Large intestine (tissue), 3 donors: ENCODE measurements around the gene UBASH3B. TPM values are rescaled to one million over a fixed set of nuclear protein-coding genes. Genes with fewer than 3 reads are reported as not detected.

Experiments used
- DNase-seq, 2 donors: peaks; one replicate each; pipeline versions ENCODE4 v3.0.0 to v3.0.0-alpha.2; 2013
- H3K27ac ChIP-seq: one replicate; pipeline ENCODE4 v1.5.1; 2013; ENCODE audit warnings: low read length
- H3K27me3 ChIP-seq: 2 replicates; pipeline ENCODE4 v1.6.1; 2013; ENCODE audit warnings: low read length; ENCODE audit not compliant: control insufficient read depth, insufficient read depth
- H3K36me3 ChIP-seq: 2 replicates; pipeline ENCODE4 v1.6.1; 2013; ENCODE audit warnings: low read length; ENCODE audit not compliant: control insufficient read depth, insufficient read depth
- H3K4me1 ChIP-seq: one replicate; pipeline ENCODE4 v1.6.1; 2013; ENCODE audit warnings: low read length; ENCODE audit not compliant: control insufficient read depth, insufficient read depth
- H3K4me3 ChIP-seq: one replicate; pipeline ENCODE4 v1.5.1; 2013; ENCODE audit warnings: low read length
- H3K9me3 ChIP-seq: one replicate; pipeline ENCODE4 v1.6.1; 2013; ENCODE audit warnings: mild to moderate bottlenecking, low read depth, low read length, moderate library complexity; ENCODE audit not compliant: control insufficient read depth
- WGBS: methylation state at CpG from one replicate; pipeline ENCODE4 v1.1.5; 2013; ENCODE audit warnings: low lambda C conversion rate; ENCODE audit not compliant: insufficient coverage; 5-methylcytosine and 5-hydroxymethylcytosine counted together
- polyA plus RNA-seq: library from polyadenylated mRNA; unstranded; fragments of 120-200 nt; gene quantifications from one replicate; pipeline ENCODE4 v1.2.1, GENCODE V29; 2013

UBASH3B gene
- polyA plus RNA-seq, 1 donor: 2.8 TPM

DNA sequence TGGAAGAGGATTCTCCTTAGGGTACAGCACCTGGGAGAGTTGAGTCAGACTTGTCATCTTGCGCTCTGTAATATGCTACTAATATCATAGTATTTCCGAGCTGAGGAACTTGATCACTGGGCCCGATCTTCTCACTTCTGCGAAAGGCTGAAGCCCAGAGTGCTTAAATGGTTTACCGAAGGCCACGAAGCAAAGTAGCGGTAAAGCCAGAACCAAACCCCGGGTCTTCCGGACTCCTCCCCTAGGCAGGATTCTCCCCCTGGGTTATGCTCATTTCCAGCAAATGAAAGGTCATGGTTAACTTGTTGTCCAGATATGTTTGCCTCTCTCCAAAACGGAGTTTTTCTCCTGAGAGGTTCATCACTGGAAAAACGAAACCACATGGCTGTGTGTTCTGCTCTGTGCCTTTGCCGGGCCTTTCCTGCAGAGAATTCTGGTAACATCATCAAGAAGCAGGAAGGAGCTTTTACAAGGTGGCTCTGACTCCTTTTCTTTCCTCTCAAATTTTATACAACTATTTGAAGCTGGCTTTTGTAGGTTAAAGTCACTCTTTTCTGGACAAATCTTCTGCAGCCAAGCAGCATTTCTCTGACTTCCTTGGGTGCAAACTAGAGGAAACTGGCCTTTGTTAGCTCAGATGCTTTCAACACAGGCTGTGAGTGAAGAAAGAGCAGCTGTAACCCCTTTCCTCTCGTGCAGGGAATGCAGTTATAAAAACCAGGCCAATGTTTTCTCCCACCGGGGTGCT lies 35.5 kb downstream of the UBASH3B start:
- Histone ChIP-seq H3K4me3 (no peak overlapping the region), H3K27ac (peak overlapping the region; percentile 48), H3K9me3 (no peaks in the 10 kb centered on the region), H3K36me3 (no peaks in the 10 kb centered on the region), H3K4me1 (no peaks in the 10 kb centered on the region), H3K27me3 (no peaks in the 10 kb centered on the region)
- DNase-seq: no peak
- WGBS: 69% methylated on average over 2 of the region's 14 CpGs

DNA sequence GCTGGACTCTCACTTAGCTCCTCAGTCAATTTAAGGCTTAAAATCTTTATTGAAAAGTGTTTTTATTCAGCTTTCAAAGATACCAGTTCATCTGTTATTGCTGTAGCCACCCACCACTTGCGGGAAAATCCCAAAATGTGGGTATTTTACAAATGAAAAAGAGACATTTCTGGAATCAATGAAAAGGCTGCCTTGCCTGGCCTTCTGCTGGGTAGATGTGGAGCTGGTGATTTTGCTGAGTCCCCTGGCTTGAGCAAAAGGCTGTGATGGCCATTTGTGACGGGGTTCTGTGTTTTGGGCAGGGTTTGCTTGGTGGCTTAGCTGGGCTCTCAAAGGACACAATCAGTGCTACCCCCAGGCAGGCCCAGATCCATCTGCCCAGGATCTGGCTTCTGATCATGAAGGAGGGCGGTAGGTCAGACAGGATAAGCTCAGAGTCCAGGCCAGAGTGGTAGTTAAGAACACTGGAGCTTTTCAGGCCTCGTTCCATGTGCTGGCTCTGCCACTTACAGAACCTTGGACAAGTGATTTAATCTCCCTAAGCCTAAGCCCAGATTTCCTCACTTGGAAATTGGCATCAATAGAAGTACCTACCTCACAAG lies 36.1 kb downstream of the UBASH3B start:
- no peaks in the 10 kb centered on the region for H3K27me3 ChIP-seq
- H3K4me1 ChIP-seq: no peaks in the 10 kb centered on the region
- H3K4me3 ChIP-seq: no peak overlapping the region
- H3K9me3 ChIP-seq: no peaks in the 10 kb centered on the region
- no peak for DNase-seq
- peak overlapping the region; percentile 48 for H3K27ac ChIP-seq
- no peaks in the 10 kb centered on the region for H3K36me3 ChIP-seq
- no CpG with 5 or more reads among the region's 4 CpGs for WGBS

DNA sequence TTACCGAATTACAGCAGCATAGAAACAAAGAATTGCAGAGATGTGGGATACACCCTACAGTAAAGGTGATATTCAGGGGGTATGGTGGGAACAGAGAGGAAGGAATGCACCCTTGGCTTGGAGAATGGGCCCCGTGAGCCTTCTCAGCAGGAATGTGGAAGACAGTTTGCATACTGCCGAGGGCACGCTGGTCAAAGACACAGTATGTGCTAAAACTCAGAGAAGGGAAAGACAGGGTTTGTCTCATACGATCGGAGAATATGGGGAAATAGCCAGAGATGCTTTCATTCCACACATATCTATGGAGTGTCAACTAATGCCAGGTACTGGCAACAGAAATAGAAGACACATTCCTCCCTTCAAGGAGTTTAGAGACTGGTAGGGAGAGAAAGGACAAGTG lies 36.9 kb downstream of the UBASH3B start:
- no peaks in the 10 kb centered on the region for H3K9me3 ChIP-seq
- no peak overlapping the region for H3K4me3 ChIP-seq
- 86% methylated on average over 1 of the region's 6 CpGs for WGBS
- DNase-seq: no peak
- no peaks in the 10 kb centered on the region for H3K4me1 ChIP-seq
- H3K27ac ChIP-seq: no peak overlapping the region
- no peaks in the 10 kb centered on the region for H3K36me3 ChIP-seq
- no peaks in the 10 kb centered on the region for H3K27me3 ChIP-seq

DNA sequence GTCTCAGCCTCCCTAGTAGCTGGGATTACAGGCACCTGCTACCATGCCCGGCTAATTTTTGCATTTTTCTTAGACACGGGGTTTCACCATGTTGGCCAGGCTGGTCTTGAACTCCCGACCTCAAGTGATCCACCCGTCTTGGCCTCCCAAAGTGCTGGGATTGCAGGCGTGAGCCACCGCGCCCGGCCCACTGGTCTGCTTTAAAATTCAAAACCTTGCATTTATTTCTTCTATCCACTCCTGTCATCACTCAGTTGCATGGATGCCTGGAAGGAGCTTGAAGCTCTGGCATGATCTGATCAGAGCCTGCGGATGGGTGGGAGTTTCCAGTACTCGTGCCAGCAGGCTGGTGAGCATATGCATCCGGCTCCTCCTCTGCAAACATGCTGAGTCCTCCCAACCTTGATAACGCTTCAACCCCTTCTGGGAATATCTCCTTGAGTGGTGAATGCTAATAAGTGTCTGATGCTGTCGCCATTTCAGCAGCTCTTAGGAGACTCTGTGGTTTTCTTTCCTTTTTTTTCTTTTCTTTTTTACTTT lies 39.6 kb downstream of the UBASH3B start:
- Histone ChIP-seq H3K4me1 (no peaks in the 10 kb centered on the region), H3K27ac (no peak overlapping the region)
- WGBS: no CpG with 5 or more reads among the region's 13 CpGs

DNA sequence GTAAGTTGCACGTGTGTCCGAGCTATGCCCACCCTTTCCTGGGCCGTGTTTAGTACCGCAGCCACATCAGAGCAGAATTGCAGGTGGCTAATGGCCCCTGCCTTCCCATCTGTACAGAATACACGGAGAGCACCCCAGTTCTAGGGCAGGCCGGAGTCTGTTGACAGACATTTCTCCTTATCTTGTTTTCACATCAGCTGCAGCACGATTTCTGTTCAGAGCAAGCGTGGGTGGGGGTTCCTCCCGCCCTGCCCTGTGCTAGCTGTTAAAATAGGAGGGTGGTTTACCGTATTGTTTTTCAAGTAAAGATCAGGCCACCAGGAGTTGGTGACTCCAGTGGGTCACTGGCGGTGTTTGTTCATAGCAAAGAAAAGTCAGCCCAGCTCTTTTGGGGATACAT lies 41.1 kb downstream of the UBASH3B start:
- no peak overlapping the region for H3K27ac ChIP-seq
- 80% methylated on average over 2 of the region's 11 CpGs for WGBS
- no peaks in the 10 kb centered on the region for H3K27me3 ChIP-seq
- H3K9me3 ChIP-seq: no peaks in the 10 kb centered on the region
- no peaks in the 10 kb centered on the region for H3K36me3 ChIP-seq
- no peak overlapping the region for H3K4me3 ChIP-seq
- H3K4me1 ChIP-seq: no peaks in the 10 kb centered on the region
- no peak for DNase-seq

More for the DNA sequence above, 39.6 kb downstream of the UBASH3B start:
- Histone ChIP-seq H3K9me3 (no peaks in the 10 kb centered on the region), H3K27me3 (no peaks in the 10 kb centered on the region), H3K36me3 (no peaks in the 10 kb centered on the region), H3K4me3 (no peak overlapping the region)
- DNase-seq: no peak

DNA sequence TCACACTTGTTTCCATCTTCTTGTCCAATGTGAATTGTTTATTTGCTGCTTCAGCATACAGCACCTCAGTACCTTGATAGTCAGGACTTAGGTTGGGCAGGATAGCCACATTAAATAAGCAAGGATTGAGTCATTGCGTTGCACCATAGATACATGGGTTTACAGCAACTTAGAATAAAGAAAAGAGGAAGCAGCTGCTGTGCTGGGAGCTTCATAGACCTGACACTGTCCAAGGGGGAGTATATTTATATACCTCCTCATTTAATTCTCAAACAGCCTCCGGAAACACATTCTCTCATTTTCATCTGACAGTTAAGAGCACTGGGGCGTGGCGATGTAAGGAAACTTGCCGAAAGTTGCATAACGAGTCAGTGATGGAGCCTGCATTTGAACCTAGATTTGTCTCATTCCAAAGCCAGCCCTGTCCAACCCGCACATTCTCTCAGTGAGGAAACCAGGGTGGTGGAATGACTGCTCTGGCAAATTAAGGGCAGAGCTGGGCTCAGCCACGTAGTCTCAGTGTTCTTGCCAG lies 42.2 kb downstream of the UBASH3B start:
- WGBS: no CpG with 5 or more reads among the region's 8 CpGs

DNA sequence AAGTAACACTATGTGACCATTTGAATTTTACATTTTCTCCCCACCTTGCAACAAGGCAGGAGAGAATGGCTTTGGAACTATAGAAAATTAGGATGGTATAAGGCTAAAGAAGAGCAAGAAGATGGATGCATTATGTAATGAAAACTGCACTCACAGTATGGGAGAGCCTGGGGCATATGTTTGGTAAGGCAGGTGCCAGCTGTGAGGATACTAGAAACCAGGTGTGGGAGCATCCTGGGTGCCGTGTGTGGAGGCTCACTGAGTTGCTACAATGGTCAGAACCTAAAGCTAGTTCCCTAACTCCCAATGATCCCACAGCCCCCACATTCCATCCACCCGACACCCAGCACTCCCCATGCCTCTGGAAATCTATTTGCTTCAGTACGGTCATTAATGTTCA lies 42.9 kb downstream of the UBASH3B start:
- no peak overlapping the region for H3K27ac ChIP-seq
- no CpG with 5 or more reads among the region's 3 CpGs for WGBS
- no peaks in the 10 kb centered on the region for H3K27me3 ChIP-seq
- H3K9me3 ChIP-seq: no peaks in the 10 kb centered on the region
- DNase-seq: no peak
- H3K4me3 ChIP-seq: no peak overlapping the region
- H3K4me1 ChIP-seq: no peaks in the 10 kb centered on the region
- no peaks in the 10 kb centered on the region for H3K36me3 ChIP-seq

More for the DNA sequence above, 42.2 kb downstream of the UBASH3B start:
- no peak overlapping the region for H3K4me3 ChIP-seq
- no peaks in the 10 kb centered on the region for H3K27me3 ChIP-seq
- H3K27ac ChIP-seq: no peak overlapping the region
- H3K9me3 ChIP-seq: no peaks in the 10 kb centered on the region
- no peaks in the 10 kb centered on the region for H3K36me3 ChIP-seq
- no peaks in the 10 kb centered on the region for H3K4me1 ChIP-seq
- DNase-seq: no peak

DNA sequence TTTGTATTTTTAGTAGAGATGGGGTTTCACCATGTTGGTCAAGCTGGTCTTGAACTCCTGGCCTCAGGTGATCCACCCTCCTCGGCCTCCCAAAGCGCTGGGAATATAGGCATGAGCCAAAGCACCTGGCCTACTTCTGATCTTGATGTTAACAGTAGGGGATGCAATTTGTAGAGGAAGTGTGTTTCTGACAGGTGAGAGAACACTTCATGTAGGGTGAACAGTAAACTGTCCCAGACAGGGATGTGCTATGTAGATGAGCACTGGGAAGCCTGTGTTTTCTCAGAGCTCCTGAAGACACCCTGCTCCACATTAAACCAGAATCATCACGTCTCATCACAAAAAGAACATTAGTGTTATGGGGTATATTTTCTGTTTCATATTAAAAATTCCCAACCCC lies 45.1 kb downstream of the UBASH3B start:
- WGBS: no CpG with 5 or more reads among the region's 3 CpGs
- Histone ChIP-seq H3K4me1 (no peaks in the 10 kb centered on the region), H3K36me3 (no peaks in the 10 kb centered on the region), H3K9me3 (no peaks in the 10 kb centered on the region), H3K4me3 (no peak overlapping the region), H3K27ac (no peak overlapping the region), H3K27me3 (no peaks in the 10 kb centered on the region)
- DNase-seq: no peak

DNA sequence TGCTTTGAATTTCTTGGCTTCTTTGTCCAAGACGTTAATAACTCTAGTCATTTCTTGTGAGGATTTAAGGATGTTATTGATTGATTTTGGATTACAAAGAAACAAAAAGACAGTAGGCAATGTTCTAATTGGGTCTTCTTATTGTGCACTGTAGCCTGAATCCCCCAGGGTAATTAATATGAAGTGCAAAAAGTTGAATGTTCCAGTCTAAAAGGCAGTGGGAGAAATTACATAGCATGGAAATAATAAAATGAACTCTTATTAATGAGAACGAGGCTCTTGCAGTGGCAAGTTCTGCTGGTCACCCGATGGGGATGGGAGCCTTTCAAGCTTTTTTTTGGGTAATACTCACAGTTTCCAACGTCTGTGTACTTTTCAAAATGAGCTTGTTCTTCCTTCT lies 45.6 kb downstream of the UBASH3B start:
- no CpG with 5 or more reads among the region's 4 CpGs for WGBS
- Histone ChIP-seq H3K36me3 (no peaks in the 10 kb centered on the region), H3K27ac (no peak overlapping the region), H3K4me1 (no peaks in the 10 kb centered on the region), H3K4me3 (no peak overlapping the region), H3K9me3 (no peaks in the 10 kb centered on the region), H3K27me3 (no peaks in the 10 kb centered on the region)
- DNase-seq: no peak

DNA sequence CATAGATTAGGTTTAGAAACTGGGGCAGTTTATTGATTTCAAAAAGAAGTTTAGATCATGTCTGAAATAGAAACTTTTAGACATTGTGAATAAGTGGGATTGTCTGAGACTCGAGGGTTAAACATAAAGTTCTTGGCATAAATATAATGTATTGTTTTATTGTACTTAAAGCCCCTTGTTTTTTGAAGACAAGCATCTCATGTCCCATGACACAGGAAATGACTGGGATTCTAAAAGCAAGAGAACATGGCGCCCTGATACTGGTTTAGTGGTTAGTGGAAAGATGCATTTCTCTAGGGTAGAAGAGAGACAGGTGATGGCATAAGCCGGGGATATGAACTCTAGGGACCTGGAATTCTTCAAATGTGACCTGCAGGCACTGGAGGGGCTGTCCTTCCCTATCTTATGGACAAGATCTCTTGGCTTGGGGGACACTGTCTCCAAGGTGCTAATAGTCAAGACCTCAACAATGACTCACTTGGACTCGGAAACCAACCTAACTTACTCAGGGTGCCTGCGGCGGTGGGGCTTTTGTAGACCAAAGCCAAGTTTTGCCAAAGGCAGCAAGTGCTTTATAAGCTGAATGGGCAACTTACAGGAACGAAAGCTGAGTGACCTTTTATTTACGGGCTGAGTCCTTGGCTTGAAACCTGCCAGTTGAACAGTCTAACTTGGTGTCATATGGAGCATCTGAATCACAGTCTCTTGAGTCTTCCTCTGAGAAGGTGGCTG lies 48.2 kb downstream of the UBASH3B start:
- DNase-seq: no peak
- Histone ChIP-seq H3K27me3 (no peaks in the 10 kb centered on the region), H3K36me3 (no peaks in the 10 kb centered on the region), H3K9me3 (no peaks in the 10 kb centered on the region), H3K4me1 (no peaks in the 10 kb centered on the region), H3K27ac (no peak overlapping the region), H3K4me3 (no peak overlapping the region)
- no CpG with 5 or more reads among the region's 8 CpGs for WGBS
